Hepatocyte (in vitro differentiated cells): Measurements from ENCODE around the gene MED7.

Experiments used
- EZH2 ChIP-seq: fragments of 200-600 bp; sonication (generic); IDR thresholded peaks from 2 replicates; pipeline ENCODE4 v1.6.1; 2016; ENCODE audit warnings: antibody characterized with exemption, mild to moderate bottlenecking, borderline replicate concordance
- TF ChIP-seq, protein P1 (sequence below): fragments of 200-600 bp; sonication (generic); IDR thresholded peaks from 2 replicates; pipeline ENCODE4 v1.5.1; 2016; ENCODE audit warnings: antibody characterized with exemption, mild to moderate bottlenecking; ENCODE audit not compliant: poor library complexity

DNA sequence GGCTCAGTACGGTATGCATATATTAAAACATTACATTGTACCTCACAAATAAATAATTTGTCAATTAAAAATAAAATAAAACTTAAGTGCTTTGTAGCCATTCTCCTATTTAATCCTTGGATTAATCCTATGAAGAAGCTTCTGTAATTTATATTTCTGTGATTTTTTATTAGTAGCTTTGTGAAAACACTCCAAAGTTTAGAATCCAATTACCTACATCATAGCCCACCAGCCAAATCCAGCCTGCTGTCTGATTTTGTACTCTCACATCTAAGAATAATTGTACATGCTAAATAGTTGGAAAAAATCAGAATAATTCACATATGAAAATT, 10.4 kb downstream of the MED7 start:
- TF ChIP-seq, protein P1, sequence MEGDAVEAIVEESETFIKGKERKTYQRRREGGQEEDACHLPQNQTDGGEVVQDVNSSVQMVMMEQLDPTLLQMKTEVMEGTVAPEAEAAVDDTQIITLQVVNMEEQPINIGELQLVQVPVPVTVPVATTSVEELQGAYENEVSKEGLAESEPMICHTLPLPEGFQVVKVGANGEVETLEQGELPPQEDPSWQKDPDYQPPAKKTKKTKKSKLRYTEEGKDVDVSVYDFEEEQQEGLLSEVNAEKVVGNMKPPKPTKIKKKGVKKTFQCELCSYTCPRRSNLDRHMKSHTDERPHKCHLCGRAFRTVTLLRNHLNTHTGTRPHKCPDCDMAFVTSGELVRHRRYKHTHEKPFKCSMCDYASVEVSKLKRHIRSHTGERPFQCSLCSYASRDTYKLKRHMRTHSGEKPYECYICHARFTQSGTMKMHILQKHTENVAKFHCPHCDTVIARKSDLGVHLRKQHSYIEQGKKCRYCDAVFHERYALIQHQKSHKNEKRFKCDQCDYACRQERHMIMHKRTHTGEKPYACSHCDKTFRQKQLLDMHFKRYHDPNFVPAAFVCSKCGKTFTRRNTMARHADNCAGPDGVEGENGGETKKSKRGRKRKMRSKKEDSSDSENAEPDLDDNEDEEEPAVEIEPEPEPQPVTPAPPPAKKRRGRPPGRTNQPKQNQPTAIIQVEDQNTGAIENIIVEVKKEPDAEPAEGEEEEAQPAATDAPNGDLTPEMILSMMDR: no peak
- TF ChIP-seq EZH2: no peak
